H1 (cell line): Measurements from ENCODE around the gene A4GALT. TPM values are rescaled to one million over a fixed set of nuclear protein-coding genes. Genes with fewer than 3 reads are reported as not detected.

Experiments used
- CTCF ChIA-PET: fragments of 300-600 bp; sonication (Branson Sonifier 250); formaldehyde crosslinking; loops from one replicate; lab custom pipeline; 2021; ENCODE audit not compliant: partially characterized antibody; lab: Charles Lee
- POLR2A ChIA-PET: fragments of 300-600 bp; sonication (Branson Sonifier 250); formaldehyde crosslinking; loops from one replicate; lab custom pipeline; 2021; ENCODE audit warnings: inconsistent platforms; ENCODE audit not compliant: partially characterized antibody; lab: Charles Lee
- DNase-seq, 2 experiments: peaks; one replicate each; pipeline versions ENCODE4 v3.0.0 to v3.0.0-alpha.2; 2010 to 2022; ENCODE audit warnings: low spot score in 2 of 2, low read depth in 1 of 2, mixed read lengths in 1 of 2
- FAIRE-seq: peaks from 2 replicates; lab custom pipeline; 2011; peaks lifted over from hg19 to GRCh38; lab: Jason Lieb, UNC
- H2AFZ ChIP-seq: 2 replicates; pipeline ENCODE4 v1.8.1; 2012; ENCODE audit warnings: low read length, inconsistent platforms
- H2AK5ac ChIP-seq: 2 replicates; pipeline ENCODE4 v1.6.1; 2013; ENCODE audit warnings: low read depth, low read length
- H2BK120ac ChIP-seq: replicated peaks from 2 replicates; pipeline ENCODE3; 2013; ENCODE audit warnings: low read depth, low read length, inconsistent platforms
- H2BK12ac ChIP-seq: 2 replicates; pipeline ENCODE4 v1.6.1; 2013; ENCODE audit warnings: low read depth, low read length
- H2BK15ac ChIP-seq: 2 replicates; pipeline ENCODE4 v1.6.1; 2013; ENCODE audit warnings: low read length
- H2BK20ac ChIP-seq: 2 replicates; pipeline ENCODE4 v1.6.1; 2013; ENCODE audit warnings: low read length
- H2BK5ac ChIP-seq: 2 replicates; pipeline ENCODE4 v1.6.1; 2013; ENCODE audit warnings: low read depth, low read length
- H3K14ac ChIP-seq: 2 replicates; pipeline ENCODE4 v1.6.1; 2013; ENCODE audit warnings: inconsistent platforms; ENCODE audit not compliant: insufficient read length
- H3K18ac ChIP-seq: 2 replicates; pipeline ENCODE4 v1.6.1; 2013; ENCODE audit warnings: low read length; ENCODE audit errors: extremely low read depth
- H3K23ac ChIP-seq: 2 replicates; pipeline ENCODE4 v1.6.1; 2013; ENCODE audit warnings: inconsistent platforms; ENCODE audit not compliant: insufficient read length
- H3K23me2 ChIP-seq: 2 replicates; pipeline ENCODE4 v1.6.1; 2013; ENCODE audit warnings: low read depth, low read length
- H3K27ac ChIP-seq: 2 replicates; pipeline ENCODE4 v1.6.1; 2011; ENCODE audit warnings: low read depth, low read length, inconsistent platforms
- H3K27me3 ChIP-seq, 4 experiments: replicated peaks in 1 of 4; 1 replicate in 1 of 4; 2 replicates in 3 of 4; pipeline versions ENCODE4 v1.6.1 to v1.8.1; 2011 to 2013; ENCODE audit warnings: low read length in 3 of 4, mild to moderate bottlenecking in 3 of 4, inconsistent platforms in 2 of 4, mixed read lengths in 2 of 4, moderate library complexity in 1 of 4; ENCODE audit not compliant: control insufficient read depth in 3 of 4, insufficient read depth in 3 of 4; ENCODE audit errors: extremely low read depth in 1 of 4
- H3K36me3 ChIP-seq, 4 experiments: 2 replicates each; pipeline versions ENCODE4 v1.6.1 to v1.8.1; 2011 to 2013; ENCODE audit warnings: mild to moderate bottlenecking in 4 of 4, low read length in 3 of 4, moderate library complexity in 2 of 4, control low read depth in 1 of 4, inconsistent platforms in 1 of 4; ENCODE audit not compliant: insufficient read depth in 4 of 4, control insufficient read depth in 2 of 4
- H3K4ac ChIP-seq: replicated peaks from 2 replicates; pipeline ENCODE3; 2013; ENCODE audit warnings: low read length, low read depth, mixed read lengths, inconsistent platforms; ENCODE audit not compliant: insufficient read length
- H3K4me1 ChIP-seq, 4 experiments: replicated peaks in 1 of 4; 1 replicate in 1 of 4; 2 replicates in 3 of 4; pipeline versions ENCODE4 v1.6.1 to v1.8.1; 2011 to 2013; ENCODE audit warnings: low read length in 3 of 4, inconsistent platforms in 2 of 4, mixed read lengths in 1 of 4; ENCODE audit not compliant: insufficient read depth in 4 of 4, control insufficient read depth in 3 of 4
- H3K4me2 ChIP-seq, 2 experiments: 2 replicates each; pipeline versions ENCODE4 v1.6.1 to v1.8.1; 2011 to 2013; ENCODE audit warnings: low read depth in 2 of 2, low read length in 2 of 2, control low read depth in 1 of 2, inconsistent platforms in 1 of 2, mild to moderate bottlenecking in 1 of 2; ENCODE audit not compliant: insufficient read depth in 1 of 2
- H3K4me3 ChIP-seq, 4 experiments: fragments of 200-600, 300-600 bp in 1 of 4; sonication (generic), shearing (Covaris generic), sonication (Bioruptor Twin) in 1 of 4; 2 replicates each; pipeline versions ENCODE4 v1.5.1 to v1.8.1; 2011 to 2016; ENCODE audit warnings: low read length in 4 of 4, low read depth in 3 of 4, control low read depth in 2 of 4, inconsistent platforms in 2 of 4, mild to moderate bottlenecking in 2 of 4, mixed read lengths in 1 of 4, moderate library complexity in 1 of 4; ENCODE audit not compliant: insufficient read depth in 2 of 4; ENCODE audit errors: extremely low read depth in 1 of 4
- H3K56ac ChIP-seq: replicated peaks from 2 replicates; pipeline ENCODE3; 2013; ENCODE audit warnings: low read depth, mild to moderate bottlenecking, mixed read lengths, low read length, inconsistent platforms; ENCODE audit not compliant: insufficient read length
- H3K79me1 ChIP-seq: 2 replicates; pipeline ENCODE4 v1.6.1; 2013; ENCODE audit warnings: low read depth, low read length, control low read depth
- H3K79me2 ChIP-seq, 2 experiments: 2 replicates each; pipeline versions ENCODE4 v1.6.1 to v1.8.1; 2012 to 2013; ENCODE audit warnings: low read length in 2 of 2, mild to moderate bottlenecking in 2 of 2, inconsistent platforms in 1 of 2; ENCODE audit not compliant: insufficient read depth in 2 of 2, control insufficient read depth in 1 of 2
- H3K9ac ChIP-seq, 4 experiments: replicated peaks in 1 of 4; 1 replicate in 1 of 4; 2 replicates in 3 of 4; pipeline versions ENCODE4 v1.6.1 to v1.8.1; 2011 to 2013; ENCODE audit warnings: low read depth in 3 of 4, low read length in 3 of 4, control low read depth in 2 of 4, mild to moderate bottlenecking in 2 of 4, moderate library complexity in 2 of 4, inconsistent platforms in 1 of 4; ENCODE audit errors: extremely low read depth in 1 of 4
- H3K9me3 ChIP-seq, 2 experiments: 2 replicates each; pipeline versions ENCODE4 v1.6.1 to v1.8.1; 2012 to 2013; ENCODE audit warnings: mild to moderate bottlenecking in 2 of 2, moderate library complexity in 2 of 2, control low read depth in 1 of 2, inconsistent platforms in 1 of 2, low read depth in 1 of 2, low read length in 1 of 2, mixed read lengths in 1 of 2; ENCODE audit not compliant: insufficient read depth in 2 of 2
- H4K20me1 ChIP-seq, 2 experiments: replicated peaks in 1 of 2; 2 replicates each; pipeline versions ENCODE3 to v1.8.1; 2011 to 2013; ENCODE audit warnings: inconsistent platforms in 2 of 2, low read length in 2 of 2, mild to moderate bottlenecking in 1 of 2; ENCODE audit not compliant: insufficient read depth in 2 of 2, control insufficient read depth in 1 of 2
- H4K5ac ChIP-seq: 2 replicates; pipeline ENCODE4 v1.6.1; 2013; ENCODE audit warnings: low read length, low read depth, mixed read lengths, inconsistent platforms; ENCODE audit not compliant: insufficient read length
- H4K8ac ChIP-seq: 2 replicates; pipeline ENCODE4 v1.8.0; 2013; ENCODE audit warnings: mild to moderate bottlenecking, moderate library complexity, low read length, inconsistent platforms; ENCODE audit not compliant: insufficient read depth; ENCODE audit errors: extremely low read depth
- H4K91ac ChIP-seq: replicated peaks from 2 replicates; pipeline ENCODE3; 2013; ENCODE audit warnings: low read length, mixed read lengths, inconsistent platforms; ENCODE audit not compliant: insufficient read length
- ATF2 ChIP-seq: IDR thresholded peaks from 2 replicates; pipeline ENCODE4 v1.6.1; 2012; ENCODE audit warnings: low read length, inconsistent platforms
- E2F6 ChIP-seq: IDR thresholded peaks from 2 replicates; pipeline ENCODE4 v1.6.1; 2012; ENCODE audit warnings: inconsistent platforms
- RFX5 ChIP-seq: IDR thresholded peaks from 2 replicates; pipeline ENCODE4 v1.6.1; 2011; ENCODE audit warnings: low read depth, low read length, improper control_type of control experiment, borderline replicate concordance
- WGBS, 2 experiments: shearing (Covaris generic) in 1 of 2; methylation state at CpG; one replicate each; pipeline versions ENCODE4 v1.1.6 to v1.1.7; 2013 to 2015; ENCODE audit warnings: low lambda C conversion rate in 2 of 2, mixed read lengths in 2 of 2, inconsistent platforms in 1 of 2, low coverage in 1 of 2, missing lambda C conversion rate in 1 of 2; ENCODE audit not compliant: insufficient replicate concordance in 2 of 2, insufficient coverage in 1 of 2, insufficient read length in 1 of 2; ENCODE audit errors: extremely low coverage in 1 of 2, missing lambda C conversion rate in 1 of 2; 5-methylcytosine and 5-hydroxymethylcytosine counted together
- polyA plus RNA-seq, 7 experiments: library from polyadenylated mRNA; depleted of rRNA in 3 of 7; stranded (reverse) in 5 of 7; unstranded in 2 of 7; fragments of >200 nt in 5 of 7; fragments of 200-250 nt in 2 of 7; gene quantifications; 1 replicate in 5 of 7; 2 replicates in 1 of 7; 4 replicates in 1 of 7; pipeline versions ENCODE4 v1.2.1 to v1.2.3, GENCODE V29; 2011 to 2013; ENCODE audit warnings: missing spikeins in 2 of 7, mixed read lengths in 2 of 7
- total RNA-seq: library from RNA; stranded (reverse); fragmentation: NEBNext Ultra II Directional; extraction: Animal tissue kit (Norgen Biotek cat#: 25700); gene quantifications from 2 replicates; pipeline ENCODE4 v1.2.1, GENCODE V29; 2021

The A4GALT gene
- total and polyA plus RNA-seq, 2 of the 8 experiments (the other 6 are each of a cell fraction or from before 2014, with no cell fraction given), result 7.2 to 13.8 TPM

- no peaks in the 10 kb centered on the region for H3K36me3 ChIP-seq
- FAIRE-seq (no peak), DNase-seq (no peak)
- no peak overlapping the region for H3K4me3 ChIP-seq
- H2AK5ac ChIP-seq, result 0 out of 2 replicates have a peak overlapping the region, but pooled peaks have one; percentile 13
- H4K91ac ChIP-seq, result peak overlapping the region; percentile 27
- H3K56ac ChIP-seq, result no peak overlapping the region
- no peak for TF ChIP-seq E2F6
- peak; percentile 73; the same call in 1 of the 2 replicates for TF ChIP-seq ATF2
- TF ChIP-seq RFX5, result peak; percentile 78
- H3K23ac ChIP-seq, result no peak overlapping the region
- no peaks in the 10 kb centered on the region for H3K79me2 ChIP-seq
- H3K14ac ChIP-seq, result no peak overlapping the region
- H2BK15ac ChIP-seq, result no peak overlapping the region
- POLR2A ChIA-PET, result interaction anchor here (0.6 to 0.9 kb wide), 3 partner anchors 10 to 59 kb away, joined by 3 read pairs; no protein-coding TSS in a partner anchor
- H3K4me1 ChIP-seq, result peaks cover 0 to 5% (median 0%) of the 10 kb centered on the region in 4 experiments; a peak in 3 of 7 replicates
- H2BK20ac ChIP-seq, result 0 out of 2 replicates have a peak overlapping the region, but pooled peaks have one; percentile 32
- 75% methylated on average over 2 of the region's 2 CpGs; no CpG with 5 or more reads in 1 of the 2 experiments for WGBS, 2 experiments
- no peak overlapping the region for H4K5ac ChIP-seq
- no peak overlapping the region; a peak in 1 of 4 replicates for H3K4me2 ChIP-seq
- H2BK12ac ChIP-seq, result no peak overlapping the region
- no peak overlapping the region for H3K18ac ChIP-seq
- H4K8ac ChIP-seq, result no peak overlapping the region
- H3K27me3 ChIP-seq, result no peaks in the 10 kb centered on the region
- no peak overlapping the region for H3K27ac ChIP-seq
- no peak overlapping the region for H2BK120ac ChIP-seq
- H3K9ac ChIP-seq, result no peak overlapping the region
- H3K23me2 ChIP-seq, result no peaks in the 10 kb centered on the region
- no peak overlapping the region; the same call in 1 of the 2 replicates for H2AFZ ChIP-seq
- CTCF ChIA-PET, result interaction anchor here (0.7 to 2.0 kb wide), 4 partner anchors 10 to 104 kb away, joined by 3 to 5 read pairs (median 4); no protein-coding TSS in a partner anchor
- no peak overlapping the region for H2BK5ac ChIP-seq
- H3K79me1 ChIP-seq, result no peaks in the 10 kb centered on the region
- no peak overlapping the region for H3K4ac ChIP-seq
- H3K9me3 ChIP-seq, result peaks cover 0 to 3% of the 10 kb centered on the region in 2 experiments; a peak in 2 of 4 replicates
- H4K20me1 ChIP-seq, result no peaks in the 10 kb centered on the region
These were observed 46.7 kb downstream of the A4GALT start for GRCh38 chr22:42673898-42674401.
